Measurements from ENCODE around the gene IL5.
"Not testable (repeated sequence)": the region's sequence is repeated elsewhere in the genome, so short reads cannot be mapped to it uniquely, and the experiment has no call there.

IL5 gene

GRCh38 chr5:132528866-132529634, 14.3 kb downstream of the IL5 start:
- DNase-seq = no peak

GRCh38 chr5:132528021-132528420, 15.3 kb downstream of the IL5 start:
- no peak for DNase-seq

- DNase-seq = no peak
Observed at GRCh38 chr5:132526974-132527564, 16.3 kb downstream of the IL5 start.

GRCh38 chr5:132526290-132526973, 16.9 kb downstream of the IL5 start:
- DNase-seq = peak; percentile 39 to 41

- DNase-seq = no peak
Observed at GRCh38 chr5:132525299-132525724, 18.0 kb downstream of the IL5 start.

- DNase-seq = not testable (repeated sequence)
Observed at GRCh38 chr5:132524877-132525276, 18.4 kb downstream of the IL5 start.

- not testable (repeated sequence) for DNase-seq
Observed at GRCh38 chr5:132522067-132522466, 21.3 kb downstream of the IL5 start.

- DNase-seq = not testable (repeated sequence)
Observed at GRCh38 chr5:132513618-132514336, 29.5 kb downstream of the IL5 start.

GRCh38 chr5:132510076-132510475, 33.2 kb downstream of the IL5 start:
- DNase-seq = no peak

- peak; percentile 33 to 45 for DNase-seq
Observed at GRCh38 chr5:132506094-132506692, 37.1 kb downstream of the IL5 start.

GRCh38 chr5:132505641-132506040, 37.7 kb downstream of the IL5 start:
- DNase-seq = no peak

- DNase-seq = no peak
Observed at GRCh38 chr5:132504746-132505145, 38.6 kb downstream of the IL5 start.

GRCh38 chr5:132503244-132503643, 40.1 kb downstream of the IL5 start:
- DNase-seq = no peak

GRCh38 chr5:132501961-132502931, 41.1 kb downstream of the IL5 start:
- no peak for DNase-seq

GRCh38 chr5:132501629-132501956, 41.7 kb downstream of the IL5 start:
- no peak for DNase-seq

GRCh38 chr5:132500931-132501628, 42.2 kb downstream of the IL5 start:
- DNase-seq = peak; percentile 33 to 43

GRCh38 chr5:132500244-132500930, 42.9 kb downstream of the IL5 start:
- DNase-seq = no peak

GRCh38 chr5:132499440-132500243, 43.7 kb downstream of the IL5 start:
- no peak for DNase-seq

- DNase-seq = no peak
Observed at GRCh38 chr5:132498686-132499271, 44.5 kb downstream of the IL5 start.
